ENCODE data around the gene TPPP.

Gene TPPP

GRCh38 chr5:647311-647710, 45.8 kb downstream of the TPPP start:
- H3K27ac ChIP-seq (ENCODE audit: low read length): no peak overlapping the region
- no peaks in the 10 kb centered on the region for H3K27me3 ChIP-seq (ENCODE audit: low read depth, low read length)
- H3K4me1 ChIP-seq (ENCODE audit: control insufficient read depth in 1 of 2, insufficient read depth in 2 of 2, low read length in 2 of 2): no peaks in the 10 kb centered on the region
- H3K9me3 ChIP-seq (ENCODE audit: control insufficient read depth in 1 of 2, low read length in 2 of 2): no peaks in the 10 kb centered on the region
- peaks cover 10 to 16% of the 10 kb centered on the region in 2 donors for H3K36me3 ChIP-seq (ENCODE audit: control insufficient read depth in 1 of 2, insufficient read depth in 2 of 2, low read length in 2 of 2)
- no peak overlapping the region for H3K4me3 ChIP-seq (ENCODE audit: low read depth in 1 of 2, low read length in 2 of 2)

GRCh38 chr5:646396-647201, 46.6 kb downstream of the TPPP start:
- no peak overlapping the region for H3K4me3 ChIP-seq (ENCODE audit: low read depth in 1 of 2, low read length in 2 of 2)
- H3K27ac ChIP-seq (ENCODE audit: low read length): no peak overlapping the region
- peaks cover 10 to 20% of the 10 kb centered on the region in 2 donors for H3K36me3 ChIP-seq (ENCODE audit: control insufficient read depth in 1 of 2, insufficient read depth in 2 of 2, low read length in 2 of 2)
- H3K27me3 ChIP-seq (ENCODE audit: low read depth, low read length): no peaks in the 10 kb centered on the region
- no peaks in the 10 kb centered on the region for H3K4me1 ChIP-seq (ENCODE audit: control insufficient read depth in 1 of 2, insufficient read depth in 2 of 2, low read length in 2 of 2)
- no peaks in the 10 kb centered on the region for H3K9me3 ChIP-seq (ENCODE audit: control insufficient read depth in 1 of 2, low read length in 2 of 2)

GRCh38 chr5:645421-645820, 47.7 kb downstream of the TPPP start:
- no peaks in the 10 kb centered on the region for H3K9me3 ChIP-seq (ENCODE audit: control insufficient read depth in 1 of 2, low read length in 2 of 2)
- H3K27me3 ChIP-seq (ENCODE audit: low read depth, low read length): no peaks in the 10 kb centered on the region
- H3K4me1 ChIP-seq (ENCODE audit: control insufficient read depth in 1 of 2, insufficient read depth in 2 of 2, low read length in 2 of 2): no peaks in the 10 kb centered on the region
- no peak overlapping the region for H3K27ac ChIP-seq (ENCODE audit: low read length)
- no peak overlapping the region for H3K4me3 ChIP-seq (ENCODE audit: low read depth in 1 of 2, low read length in 2 of 2)
- peaks cover 10 to 28% of the 10 kb centered on the region in 2 donors for H3K36me3 ChIP-seq (ENCODE audit: control insufficient read depth in 1 of 2, insufficient read depth in 2 of 2, low read length in 2 of 2)

- Histone ChIP-seq H3K4me1 (ENCODE audit: control insufficient read depth in 1 of 2, insufficient read depth in 2 of 2, low read length in 2 of 2) (no peaks in the 10 kb centered on the region), H3K27ac (ENCODE audit: low read length) (no peak overlapping the region), H3K4me3 (ENCODE audit: low read depth in 1 of 2, low read length in 2 of 2) (no peak overlapping the region), H3K36me3 (ENCODE audit: control insufficient read depth in 1 of 2, insufficient read depth in 2 of 2, low read length in 2 of 2) (peaks cover 10 to 31% of the 10 kb centered on the region in 2 donors), H3K9me3 (ENCODE audit: control insufficient read depth in 1 of 2, low read length in 2 of 2) (no peaks in the 10 kb centered on the region), H3K27me3 (ENCODE audit: low read depth, low read length) (no peaks in the 10 kb centered on the region)
Observed at GRCh38 chr5:644971-645370, 48.2 kb downstream of the TPPP start.

- no peaks in the 10 kb centered on the region for H3K9me3 ChIP-seq (ENCODE audit: control insufficient read depth in 1 of 2, low read length in 2 of 2)
- no peaks in the 10 kb centered on the region for H3K4me1 ChIP-seq (ENCODE audit: control insufficient read depth in 1 of 2, insufficient read depth in 2 of 2, low read length in 2 of 2)
- no peak overlapping the region for H3K4me3 ChIP-seq (ENCODE audit: low read depth in 1 of 2, low read length in 2 of 2)
- no peaks in the 10 kb centered on the region for H3K27me3 ChIP-seq (ENCODE audit: low read depth, low read length)
- peaks cover 10 to 31% of the 10 kb centered on the region in 2 donors for H3K36me3 ChIP-seq (ENCODE audit: control insufficient read depth in 1 of 2, insufficient read depth in 2 of 2, low read length in 2 of 2)
- no peak overlapping the region for H3K27ac ChIP-seq (ENCODE audit: low read length)
Observed at GRCh38 chr5:644509-644908, 48.6 kb downstream of the TPPP start.

- H3K27me3 ChIP-seq (ENCODE audit: low read depth, low read length): no peaks in the 10 kb centered on the region
- H3K36me3 ChIP-seq (ENCODE audit: control insufficient read depth in 1 of 2, insufficient read depth in 2 of 2, low read length in 2 of 2): peaks cover 10 to 31% of the 10 kb centered on the region in 2 donors
- no peak overlapping the region for H3K4me3 ChIP-seq (ENCODE audit: low read depth in 1 of 2, low read length in 2 of 2)
- no peaks in the 10 kb centered on the region for H3K9me3 ChIP-seq (ENCODE audit: control insufficient read depth in 1 of 2, low read length in 2 of 2)
- no peak overlapping the region for H3K27ac ChIP-seq (ENCODE audit: low read length)
- H3K4me1 ChIP-seq (ENCODE audit: control insufficient read depth in 1 of 2, insufficient read depth in 2 of 2, low read length in 2 of 2): no peaks in the 10 kb centered on the region
Observed at GRCh38 chr5:643811-644271, 49.3 kb downstream of the TPPP start.

- Histone ChIP-seq H3K9me3 (ENCODE audit: control insufficient read depth in 1 of 2, low read length in 2 of 2) (no peaks in the 10 kb centered on the region), H3K27ac (ENCODE audit: low read length) (no peak overlapping the region), H3K27me3 (ENCODE audit: low read depth, low read length) (no peaks in the 10 kb centered on the region), H3K4me1 (ENCODE audit: control insufficient read depth in 1 of 2, insufficient read depth in 2 of 2, low read length in 2 of 2) (no peaks in the 10 kb centered on the region), H3K4me3 (ENCODE audit: low read depth in 1 of 2, low read length in 2 of 2) (no peak overlapping the region), H3K36me3 (ENCODE audit: control insufficient read depth in 1 of 2, insufficient read depth in 2 of 2, low read length in 2 of 2) (peaks cover 10 to 31% of the 10 kb centered on the region in 2 donors)
Observed at GRCh38 chr5:643351-643801, 49.8 kb downstream of the TPPP start.

- H3K27me3 ChIP-seq (ENCODE audit: low read depth, low read length): no peaks in the 10 kb centered on the region
- no peak overlapping the region for H3K27ac ChIP-seq (ENCODE audit: low read length)
- peaks cover 7 to 37% of the 10 kb centered on the region in 2 donors for H3K36me3 ChIP-seq (ENCODE audit: control insufficient read depth in 1 of 2, insufficient read depth in 2 of 2, low read length in 2 of 2)
- H3K4me3 ChIP-seq (ENCODE audit: low read depth in 1 of 2, low read length in 2 of 2): no peak overlapping the region
- no peaks in the 10 kb centered on the region for H3K9me3 ChIP-seq (ENCODE audit: control insufficient read depth in 1 of 2, low read length in 2 of 2)
- H3K4me1 ChIP-seq (ENCODE audit: control insufficient read depth in 1 of 2, insufficient read depth in 2 of 2, low read length in 2 of 2): no peaks in the 10 kb centered on the region
Observed at GRCh38 chr5:642481-642880, 50.7 kb downstream of the TPPP start.

GRCh38 chr5:641331-641765, 51.8 kb downstream of the TPPP start:
- Histone ChIP-seq H3K36me3 (ENCODE audit: control insufficient read depth in 1 of 2, insufficient read depth in 2 of 2, low read length in 2 of 2) (peaks cover 7 to 39% of the 10 kb centered on the region in 2 donors), H3K4me3 (ENCODE audit: low read depth in 1 of 2, low read length in 2 of 2) (no peak overlapping the region), H3K27me3 (ENCODE audit: low read depth, low read length) (no peaks in the 10 kb centered on the region), H3K9me3 (ENCODE audit: control insufficient read depth in 1 of 2, low read length in 2 of 2) (no peaks in the 10 kb centered on the region), H3K4me1 (ENCODE audit: control insufficient read depth in 1 of 2, insufficient read depth in 2 of 2, low read length in 2 of 2) (no peaks in the 10 kb centered on the region), H3K27ac (ENCODE audit: low read length) (no peak overlapping the region)

- Histone ChIP-seq H3K36me3 (ENCODE audit: control insufficient read depth in 1 of 2, insufficient read depth in 2 of 2, low read length in 2 of 2) (peaks cover 1 to 46% of the 10 kb centered on the region in 2 donors), H3K27ac (ENCODE audit: low read length) (no peak overlapping the region), H3K4me1 (ENCODE audit: control insufficient read depth in 1 of 2, insufficient read depth in 2 of 2, low read length in 2 of 2) (no peaks in the 10 kb centered on the region), H3K9me3 (ENCODE audit: control insufficient read depth in 1 of 2, low read length in 2 of 2) (no peaks in the 10 kb centered on the region), H3K27me3 (ENCODE audit: low read depth, low read length) (no peaks in the 10 kb centered on the region), H3K4me3 (ENCODE audit: low read depth in 1 of 2, low read length in 2 of 2) (no peak overlapping the region)
Observed at GRCh38 chr5:640461-641330, 52.5 kb downstream of the TPPP start.

GRCh38 chr5:639584-640213, 53.5 kb downstream of the TPPP start:
- Histone ChIP-seq H3K27me3 (ENCODE audit: low read depth, low read length) (no peaks in the 10 kb centered on the region), H3K4me3 (ENCODE audit: low read depth in 1 of 2, low read length in 2 of 2) (no peak overlapping the region)

More at GRCh38 chr5:639584-640213, 53.5 kb downstream of the TPPP start:
- peaks cover 0 to 54% of the 10 kb centered on the region in 2 donors for H3K36me3 ChIP-seq (ENCODE audit: control insufficient read depth in 1 of 2, insufficient read depth in 2 of 2, low read length in 2 of 2)
- H3K4me1 ChIP-seq (ENCODE audit: control insufficient read depth in 1 of 2, insufficient read depth in 2 of 2, low read length in 2 of 2): no peaks in the 10 kb centered on the region
- no peaks in the 10 kb centered on the region for H3K9me3 ChIP-seq (ENCODE audit: control insufficient read depth in 1 of 2, low read length in 2 of 2)
- H3K27ac ChIP-seq (ENCODE audit: low read length): no peak overlapping the region

Measured in muscle layer of duodenum (tissue), 2 donors.